WI38 (cell line): ENCODE measurements around the gene TAF4B.
"Not testable (repeated sequence)": the region's sequence is repeated elsewhere in the genome, so short reads cannot be mapped to it uniquely, and the experiment has no call there.

ENCODE experiments used
- H3K4me3 ChIP-seq: 2 replicates; pipeline ENCODE4 v1.5.1; 2011; ENCODE audit warnings: low read depth, mild to moderate bottlenecking, control low read depth, low read length
- CTCF ChIP-seq: IDR thresholded peaks from 2 replicates; pipeline ENCODE4 v1.5.1; 2012; ENCODE audit warnings: low read depth, mild to moderate bottlenecking, control low read depth, low read length

TAF4B gene

DNA sequence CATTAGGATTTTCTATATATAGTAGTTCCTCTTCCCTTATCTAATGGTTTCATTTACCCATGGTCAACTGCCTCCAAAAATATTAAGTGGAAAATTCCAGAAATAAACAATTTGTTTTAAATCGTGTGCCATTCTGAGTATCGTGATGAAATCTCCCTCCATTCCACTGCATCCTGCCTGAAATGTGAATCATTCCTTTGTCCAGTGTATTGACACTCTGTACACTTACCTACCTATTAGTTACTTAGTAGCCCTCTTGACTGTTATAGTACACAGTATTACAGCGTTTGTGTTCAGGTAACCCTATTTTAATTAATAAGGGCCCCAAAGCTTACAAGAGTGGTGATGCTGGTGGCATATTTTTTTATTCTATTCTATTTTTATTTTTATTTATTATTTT lies 26.2 kb downstream of the TAF4B start:
- H3K4me3 ChIP-seq: no peak overlapping the region
- no peak for TF ChIP-seq CTCF

GRCh38 chr18:26254808-26255207 lies 28.6 kb downstream of the TAF4B start:
- not testable (repeated sequence) for H3K4me3 ChIP-seq

- TF ChIP-seq CTCF: no peak
- no peak overlapping the region for H3K4me3 ChIP-seq
These were observed 29.7 kb downstream of the TAF4B start for GRCh38 chr18:26255695-26256622.

- TF ChIP-seq CTCF: no peak
- no peak overlapping the region for H3K4me3 ChIP-seq
These were observed 32.5 kb downstream of the TAF4B start for GRCh38 chr18:26258711-26259110.

GRCh38 chr18:26259416-26259815 lies 33.2 kb downstream of the TAF4B start:
- not testable (repeated sequence) for H3K4me3 ChIP-seq

- no peak for TF ChIP-seq CTCF
- H3K4me3 ChIP-seq: no peak overlapping the region
These were observed 35.9 kb downstream of the TAF4B start for GRCh38 chr18:26262156-26262555.

GRCh38 chr18:26267357-26267930 lies 41.2 kb downstream of the TAF4B start:
- H3K4me3 ChIP-seq: no peak overlapping the region
- no peak for TF ChIP-seq CTCF

DNA sequence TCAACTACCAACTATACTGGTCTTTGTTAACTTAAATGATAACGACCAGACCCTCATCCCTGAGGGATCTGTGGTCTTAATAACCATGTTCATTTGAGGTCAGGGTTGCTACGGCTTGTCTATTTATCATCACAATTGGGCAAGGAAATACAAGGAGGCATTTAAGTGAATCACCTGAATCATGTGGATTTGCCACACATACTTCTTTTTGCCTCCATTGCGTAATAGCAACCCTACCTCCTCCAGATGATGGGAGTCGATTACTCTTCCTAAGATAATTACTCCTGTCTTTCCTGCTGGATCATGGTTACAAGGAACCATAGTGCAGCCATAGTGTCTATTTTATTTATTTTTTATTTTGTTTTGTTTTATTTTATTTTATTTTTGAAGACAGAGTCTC lies 42.2 kb downstream of the TAF4B start:
- no peak for TF ChIP-seq CTCF
- no peak overlapping the region for H3K4me3 ChIP-seq
